Panc1 (cell line): ENCODE results near the gene ZNF534.

Experiments used
- SIN3A ChIP-seq: IDR thresholded peaks from 2 replicates; pipeline ENCODE4 v1.6.1; 2012; ENCODE audit warnings: low read depth, mild to moderate bottlenecking, low read length, moderate library complexity, borderline replicate concordance; ENCODE audit not compliant: insufficient read depth
- TCF7L2 ChIP-seq: IDR thresholded peaks from 2 replicates; pipeline ENCODE4 v1.6.1; 2011; ENCODE audit warnings: mild to moderate bottlenecking, low read depth, low read length, inconsistent platforms
- TF ChIP-seq, protein P1 (sequence below): fragments of 450-650 bp; IDR thresholded peaks from 2 replicates; pipeline ENCODE4 v1.5.1; 2017; ENCODE audit warnings: mild to moderate bottlenecking

DNA sequence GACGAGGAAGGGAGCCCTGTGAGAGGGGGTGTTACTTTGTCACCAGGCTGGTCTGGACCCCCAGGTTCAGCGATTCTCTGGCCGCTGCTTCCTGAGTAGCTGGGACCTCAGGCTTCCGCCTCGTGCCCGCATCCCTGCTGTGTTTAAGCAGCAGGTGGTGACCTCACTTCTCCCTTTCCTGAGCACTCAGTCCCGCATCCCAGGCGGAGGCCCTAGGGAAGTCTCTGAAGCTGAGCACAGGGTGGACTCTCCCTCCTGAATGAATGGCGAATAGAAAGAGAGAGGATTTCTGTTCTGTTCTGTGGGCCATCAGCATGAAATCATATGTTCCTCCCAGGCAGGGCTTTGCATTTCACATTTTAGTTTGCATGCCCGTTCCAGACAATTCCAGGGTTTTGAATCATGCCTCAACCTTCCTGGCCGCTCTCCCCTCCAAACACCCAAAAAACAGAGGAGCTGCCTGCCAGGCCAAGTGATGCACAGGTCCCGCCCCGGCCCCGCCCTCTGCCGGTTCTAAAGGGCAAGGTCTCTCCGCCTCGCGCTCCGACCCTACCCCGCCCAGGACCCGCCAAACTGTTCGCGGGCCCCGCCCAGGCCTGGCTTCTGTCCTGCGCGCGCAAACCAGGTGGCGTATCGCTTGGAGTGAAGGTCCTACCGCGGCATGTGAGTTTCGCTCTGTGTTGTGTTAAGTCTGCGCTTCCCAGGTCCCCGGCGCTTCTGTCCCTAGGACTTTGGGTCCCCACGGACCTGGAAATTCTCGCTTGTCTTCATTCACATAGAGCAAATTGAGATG lies 63.4 kb downstream of the ZNF534 start:
- TF ChIP-seq, protein P1, sequence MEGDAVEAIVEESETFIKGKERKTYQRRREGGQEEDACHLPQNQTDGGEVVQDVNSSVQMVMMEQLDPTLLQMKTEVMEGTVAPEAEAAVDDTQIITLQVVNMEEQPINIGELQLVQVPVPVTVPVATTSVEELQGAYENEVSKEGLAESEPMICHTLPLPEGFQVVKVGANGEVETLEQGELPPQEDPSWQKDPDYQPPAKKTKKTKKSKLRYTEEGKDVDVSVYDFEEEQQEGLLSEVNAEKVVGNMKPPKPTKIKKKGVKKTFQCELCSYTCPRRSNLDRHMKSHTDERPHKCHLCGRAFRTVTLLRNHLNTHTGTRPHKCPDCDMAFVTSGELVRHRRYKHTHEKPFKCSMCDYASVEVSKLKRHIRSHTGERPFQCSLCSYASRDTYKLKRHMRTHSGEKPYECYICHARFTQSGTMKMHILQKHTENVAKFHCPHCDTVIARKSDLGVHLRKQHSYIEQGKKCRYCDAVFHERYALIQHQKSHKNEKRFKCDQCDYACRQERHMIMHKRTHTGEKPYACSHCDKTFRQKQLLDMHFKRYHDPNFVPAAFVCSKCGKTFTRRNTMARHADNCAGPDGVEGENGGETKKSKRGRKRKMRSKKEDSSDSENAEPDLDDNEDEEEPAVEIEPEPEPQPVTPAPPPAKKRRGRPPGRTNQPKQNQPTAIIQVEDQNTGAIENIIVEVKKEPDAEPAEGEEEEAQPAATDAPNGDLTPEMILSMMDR: no peak
- TF ChIP-seq TCF7L2: no peak
- no peak for TF ChIP-seq SIN3A
